Measurements from ENCODE around the gene CPNE6. TPM values are rescaled to one million over a fixed set of nuclear protein-coding genes. Genes with fewer than 3 reads are reported as not detected.

CPNE6 gene
- total and polyA plus RNA-seq, 2 donors (not counting 1 experiment from before 2014, with no cell fraction given), result not detected

DNA sequence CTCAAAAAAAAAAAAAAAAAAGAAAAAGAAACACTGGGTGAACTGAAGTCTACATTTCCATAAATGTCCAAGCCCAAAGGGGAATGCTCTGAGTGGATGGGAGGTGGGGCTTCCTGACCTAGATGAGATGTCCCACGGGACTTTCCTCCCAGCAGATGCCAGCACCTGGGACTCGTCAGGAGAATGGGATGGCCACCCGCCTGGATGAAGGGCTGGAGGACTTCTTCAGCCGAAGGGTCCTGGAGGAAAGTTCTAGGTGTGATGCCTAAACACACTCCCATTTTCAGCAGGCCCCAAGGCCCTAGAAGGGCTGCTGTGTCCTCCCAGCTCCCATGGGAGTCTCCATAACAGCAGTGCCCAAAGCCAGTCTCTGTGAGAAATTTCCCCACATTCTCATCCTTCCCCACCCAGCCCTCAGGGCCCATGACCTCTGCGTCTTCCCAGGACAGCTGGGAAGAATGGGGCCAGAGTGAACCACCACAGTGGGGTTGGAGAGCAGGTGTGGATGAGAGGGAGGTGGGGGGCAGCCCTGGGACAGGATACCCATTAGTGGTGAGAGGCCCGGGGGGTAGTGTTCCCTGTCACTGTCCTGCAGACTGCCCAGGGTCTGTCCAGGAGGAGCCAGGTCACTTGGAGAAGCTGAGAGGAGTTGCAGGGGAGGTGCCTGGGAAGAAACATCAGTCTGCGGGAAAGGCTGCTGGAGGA is 7.1 kb upstream of the CPNE6 start:
- Mint-ChIP-seq H3K27ac (no peak overlapping the region), H3K4me3 (no peak overlapping the region), H3K9me3 (ENCODE audit: insufficient read depth) (no peaks in the 10 kb centered on the region), H3K27me3 (no peaks in the 10 kb centered on the region), H3K4me1 (no peaks in the 10 kb centered on the region)
- H4K20me1 ChIP-seq (ENCODE audit: control insufficient read depth, insufficient read depth, low read length, poor library complexity, severe bottlenecking), result no peaks in the 10 kb centered on the region
- H3K4me1 ChIP-seq (ENCODE audit: control insufficient read depth in 2 of 2, insufficient read depth in 2 of 2, low read length in 2 of 2), result no peaks in the 10 kb centered on the region
- H3K27me3 ChIP-seq (replicated peaks in 1 of 4; ENCODE audit: control extremely low read depth in 1 of 4, control insufficient read depth in 3 of 4, insufficient read depth in 4 of 4, low read length in 3 of 4), result no peaks in the 10 kb centered on the region
- no peak overlapping the region for H3K9ac ChIP-seq (ENCODE audit: low read length)
- H3K9me3 ChIP-seq (ENCODE audit: control extremely low read depth in 1 of 3, control insufficient read depth in 2 of 3, insufficient read depth in 1 of 3, low read length in 2 of 3), result no peaks in the 10 kb centered on the region
- no peak for DNase-seq
- ChIA-PET CTCF (interaction anchor here (0.9 to 3.6 kb wide), 3 partner anchors 28 to 44 kb away, joined by 3 to 10 read pairs (median 3); no protein-coding TSS in a partner anchor), POLR2A (no interaction called here)
- no peak overlapping the region for H2AFZ ChIP-seq (ENCODE audit: insufficient read depth, low read depth, low read length, poor library complexity, severe bottlenecking)
- no peak overlapping the region for H3K4me3 ChIP-seq (ENCODE audit: control extremely low read depth in 1 of 5, extremely low read depth in 1 of 5, insufficient read depth in 1 of 5, low read depth in 2 of 5, low read length in 4 of 5)
- no peak for ATAC-seq (ENCODE audit: low read depth)
- H3K27ac ChIP-seq (ENCODE audit: low read length in 2 of 2), result no peak overlapping the region
- intact Hi-C loops (cut with micrococcal nuclease), result no loop called here
- WGBS (ENCODE audit: insufficient coverage), result 98% methylated on average over 3 of the region's 7 CpGs
- no peaks in the 10 kb centered on the region for H3K79me2 ChIP-seq (ENCODE audit: control insufficient read depth, insufficient read depth, low read length)
- no peak overlapping the region for H3K4me2 ChIP-seq (replicated peaks; ENCODE audit: low read depth, low read length, poor library complexity, severe bottlenecking)
- no peaks in the 10 kb centered on the region for H3K36me3 ChIP-seq (replicated peaks in 1 of 2; ENCODE audit: control extremely low read depth in 1 of 2, control insufficient read depth in 1 of 2, extremely low read depth in 1 of 2, insufficient read depth in 2 of 2, low read length in 1 of 2)
- TF ChIP-seq, protein P1, sequence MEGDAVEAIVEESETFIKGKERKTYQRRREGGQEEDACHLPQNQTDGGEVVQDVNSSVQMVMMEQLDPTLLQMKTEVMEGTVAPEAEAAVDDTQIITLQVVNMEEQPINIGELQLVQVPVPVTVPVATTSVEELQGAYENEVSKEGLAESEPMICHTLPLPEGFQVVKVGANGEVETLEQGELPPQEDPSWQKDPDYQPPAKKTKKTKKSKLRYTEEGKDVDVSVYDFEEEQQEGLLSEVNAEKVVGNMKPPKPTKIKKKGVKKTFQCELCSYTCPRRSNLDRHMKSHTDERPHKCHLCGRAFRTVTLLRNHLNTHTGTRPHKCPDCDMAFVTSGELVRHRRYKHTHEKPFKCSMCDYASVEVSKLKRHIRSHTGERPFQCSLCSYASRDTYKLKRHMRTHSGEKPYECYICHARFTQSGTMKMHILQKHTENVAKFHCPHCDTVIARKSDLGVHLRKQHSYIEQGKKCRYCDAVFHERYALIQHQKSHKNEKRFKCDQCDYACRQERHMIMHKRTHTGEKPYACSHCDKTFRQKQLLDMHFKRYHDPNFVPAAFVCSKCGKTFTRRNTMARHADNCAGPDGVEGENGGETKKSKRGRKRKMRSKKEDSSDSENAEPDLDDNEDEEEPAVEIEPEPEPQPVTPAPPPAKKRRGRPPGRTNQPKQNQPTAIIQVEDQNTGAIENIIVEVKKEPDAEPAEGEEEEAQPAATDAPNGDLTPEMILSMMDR (IDR thresholded peaks at IDR 0.05), result no peak
- TF ChIP-seq EZH2 (IDR thresholded peaks at IDR 0.05; ENCODE audit: borderline replicate concordance, insufficient read depth, low read depth, low read length, poor library complexity, severe bottlenecking), result no peak

DNA sequence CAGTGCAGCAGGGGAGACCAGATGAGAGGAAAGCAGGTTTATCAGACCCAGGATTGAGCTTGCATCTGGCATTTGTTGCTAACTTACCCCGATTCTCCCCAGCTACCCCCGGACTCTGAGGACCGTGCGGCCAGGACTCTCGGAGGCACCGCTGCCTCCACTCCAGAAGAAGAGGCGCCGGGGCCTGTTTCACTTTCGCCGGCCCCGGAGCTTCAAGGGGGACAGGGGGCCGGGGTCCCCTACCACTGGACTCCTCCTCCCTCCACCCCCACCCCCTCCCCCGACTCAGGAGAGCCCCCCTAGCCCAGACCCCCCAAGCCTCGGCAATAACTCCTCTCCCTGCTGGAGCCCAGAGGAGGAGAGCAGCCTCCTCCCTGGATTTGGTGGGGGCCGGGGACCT is 6.5 kb upstream of the CPNE6 start:
- POLR2A ChIA-PET, result no interaction called here
- Histone ChIP-seq H3K9ac (ENCODE audit: low read length) (no peak overlapping the region), H2AFZ (ENCODE audit: insufficient read depth, low read depth, low read length, poor library complexity, severe bottlenecking) (no peak overlapping the region), H3K36me3 (replicated peaks in 1 of 2; ENCODE audit: control extremely low read depth in 1 of 2, control insufficient read depth in 1 of 2, extremely low read depth in 1 of 2, insufficient read depth in 2 of 2, low read length in 1 of 2) (no peaks in the 10 kb centered on the region), H3K4me2 (replicated peaks; ENCODE audit: low read depth, low read length, poor library complexity, severe bottlenecking) (no peak overlapping the region), H3K4me1 (ENCODE audit: control insufficient read depth in 2 of 2, insufficient read depth in 2 of 2, low read length in 2 of 2) (no peaks in the 10 kb centered on the region), H3K79me2 (ENCODE audit: control insufficient read depth, insufficient read depth, low read length) (no peaks in the 10 kb centered on the region), H3K27me3 (replicated peaks in 1 of 4; ENCODE audit: control extremely low read depth in 1 of 4, control insufficient read depth in 3 of 4, insufficient read depth in 4 of 4, low read length in 3 of 4) (no peaks in the 10 kb centered on the region), H3K9me3 (ENCODE audit: control extremely low read depth in 1 of 3, control insufficient read depth in 2 of 3, insufficient read depth in 1 of 3, low read length in 2 of 3) (no peaks in the 10 kb centered on the region), H4K20me1 (ENCODE audit: control insufficient read depth, insufficient read depth, low read length, poor library complexity, severe bottlenecking) (no peaks in the 10 kb centered on the region), H3K4me3 (ENCODE audit: control extremely low read depth in 1 of 5, extremely low read depth in 1 of 5, insufficient read depth in 1 of 5, low read depth in 2 of 5, low read length in 4 of 5) (no peak overlapping the region), H3K27ac (ENCODE audit: low read length in 2 of 2) (no peak overlapping the region)
- H3K27ac Mint-ChIP-seq, result no peak overlapping the region
- H3K4me3 Mint-ChIP-seq, result no peak overlapping the region
- intact Hi-C loops (cut with micrococcal nuclease), result no loop called here
- ATAC-seq (ENCODE audit: low read depth) (no peak), DNase-seq (no peak)
- 92% methylated on average over 12 of the region's 15 CpGs for WGBS (ENCODE audit: insufficient coverage)
- CTCF ChIA-PET, result interaction anchor here (3.6 kb wide), 1 partner anchor 44 kb away, joined by 10 read pairs; no protein-coding TSS in a partner anchor
- no peaks in the 10 kb centered on the region for H3K4me1 Mint-ChIP-seq
- H3K27me3 Mint-ChIP-seq, result no peaks in the 10 kb centered on the region
- TF ChIP-seq EZH2 (IDR thresholded peaks at IDR 0.05; ENCODE audit: borderline replicate concordance, insufficient read depth, low read depth, low read length, poor library complexity, severe bottlenecking), result no peak
- TF ChIP-seq, protein P1 (IDR thresholded peaks at IDR 0.05), result no peak
- H3K9me3 Mint-ChIP-seq (ENCODE audit: insufficient read depth), result no peaks in the 10 kb centered on the region

Measured in B cell (primary cell).